Esophagus muscularis mucosa (tissue), 3 donors: ENCODE results near the gene ACY1.

Experiments used
- CTCF ChIP-seq, 3 experiments: fragments of 200-600 bp in 2 of 3; fragments of 450-650 bp in 1 of 3; sonication (generic) in 2 of 3; IDR thresholded peaks; one replicate each; pipeline ENCODE4 v1.5.1; 2017 to 2019; ENCODE audit warnings: antibody characterized with exemption in 3 of 3, mild to moderate bottlenecking in 2 of 3, moderate library complexity in 1 of 3
- POLR2A ChIP-seq: fragments of 450-650 bp; IDR thresholded peaks from one replicate; pipeline ENCODE4 v1.6.1; 2017; ENCODE audit warnings: antibody characterized with exemption, moderate library complexity, mild to moderate bottlenecking, low read depth

DNA sequence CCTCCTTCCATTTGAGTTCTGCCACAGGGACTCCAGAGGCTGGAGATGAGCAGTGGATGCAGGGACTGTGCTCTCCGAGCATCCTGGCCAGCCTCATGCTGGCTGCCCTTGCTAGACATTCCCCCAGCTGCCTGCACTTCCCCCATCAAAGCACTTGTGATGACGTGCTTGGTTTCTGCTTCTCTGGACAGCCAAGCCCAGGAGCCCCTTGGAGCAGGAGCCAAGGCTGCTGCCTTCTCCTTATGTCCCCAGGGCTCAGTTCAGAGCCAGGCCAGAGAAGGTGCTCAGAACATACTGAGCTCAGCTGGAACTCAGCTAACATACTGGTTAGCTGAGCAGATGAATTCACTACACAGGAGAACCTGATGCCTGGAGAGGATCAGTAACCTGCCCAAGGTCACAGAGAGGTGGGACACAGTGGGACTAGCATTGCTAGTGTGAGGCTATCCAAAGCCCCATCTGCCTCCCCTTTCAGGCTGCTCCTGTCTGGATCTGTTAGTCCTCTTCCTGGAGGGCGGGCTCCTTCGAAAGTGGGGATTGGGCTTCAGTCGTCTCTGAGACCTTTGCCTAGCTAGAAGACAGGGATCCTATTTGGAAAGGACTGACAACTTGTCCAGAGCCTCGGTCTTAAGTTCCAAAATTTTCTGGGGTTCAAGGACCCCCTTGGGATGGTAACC lies 20.3 kb upstream of the ACY1 start:
- TF ChIP-seq POLR2A (no peak), CTCF (IDR thresholded peaks at IDR 0.05) (no peak)
